ENCODE data around the gene ADRM1.

Gene ADRM1

DNA sequence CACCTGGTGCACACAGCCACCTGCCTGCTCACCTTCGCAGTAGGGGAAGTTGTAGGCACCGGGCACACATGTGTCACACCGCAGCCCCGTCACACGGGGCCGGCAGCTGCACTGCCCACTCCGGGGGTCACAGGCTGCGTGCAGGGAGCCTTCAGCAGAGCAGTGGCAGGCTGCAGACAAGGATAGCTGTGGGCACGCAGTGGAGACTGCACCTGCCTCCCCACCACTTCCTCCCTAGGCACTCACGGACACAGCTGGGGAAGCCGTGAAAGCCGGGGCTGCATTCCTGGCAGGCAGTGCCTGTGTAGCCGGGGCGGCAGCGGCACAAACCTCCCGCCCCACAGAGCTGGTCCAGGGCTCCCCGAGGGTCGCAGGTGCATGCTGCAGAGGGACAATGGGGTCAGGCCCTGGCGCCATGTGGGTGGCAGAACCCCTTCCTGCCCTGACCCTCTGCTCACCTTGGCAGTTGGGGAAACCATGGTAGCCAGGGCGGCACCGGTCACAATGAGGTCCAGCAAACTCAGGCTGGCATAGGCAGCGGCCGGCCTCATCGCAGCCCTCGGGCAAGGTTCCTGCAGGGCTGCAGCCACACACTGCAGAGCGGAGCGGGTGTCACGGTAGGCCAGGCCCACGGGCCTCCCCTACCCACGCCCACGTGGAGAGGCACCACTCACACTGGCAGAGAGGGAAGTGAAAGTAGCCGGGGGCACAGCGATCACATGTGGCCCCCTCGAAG is 34.9 kb downstream of the ADRM1 start:
- Histone ChIP-seq H3K27ac (ENCODE audit: low read depth in 2 of 2, low read length in 2 of 2) (peak overlapping the region; percentile 2 to 75), H3K9ac (ENCODE audit: low read depth in 1 of 2, low read length in 2 of 2) (no peak overlapping the region), H3K9me3 (ENCODE audit: control insufficient read depth in 2 of 2, low read length in 2 of 2) (no peaks in the 10 kb centered on the region), H3K36me3 (ENCODE audit: control insufficient read depth in 2 of 2, insufficient read depth in 2 of 2, low read length in 2 of 2) (peaks cover 0 to 4% of the 10 kb centered on the region in 2 donors), H3K4me1 (ENCODE audit: control insufficient read depth in 2 of 2, insufficient read depth in 2 of 2, low read length in 2 of 2) (peaks cover 0 to 8% of the 10 kb centered on the region in 2 donors), H3K27me3 (ENCODE audit: control insufficient read depth in 2 of 2, insufficient read depth in 2 of 2, low read length in 2 of 2) (no peaks in the 10 kb centered on the region), H3K4me3 (ENCODE audit: low read length in 2 of 2) (no peak overlapping the region)

DNA sequence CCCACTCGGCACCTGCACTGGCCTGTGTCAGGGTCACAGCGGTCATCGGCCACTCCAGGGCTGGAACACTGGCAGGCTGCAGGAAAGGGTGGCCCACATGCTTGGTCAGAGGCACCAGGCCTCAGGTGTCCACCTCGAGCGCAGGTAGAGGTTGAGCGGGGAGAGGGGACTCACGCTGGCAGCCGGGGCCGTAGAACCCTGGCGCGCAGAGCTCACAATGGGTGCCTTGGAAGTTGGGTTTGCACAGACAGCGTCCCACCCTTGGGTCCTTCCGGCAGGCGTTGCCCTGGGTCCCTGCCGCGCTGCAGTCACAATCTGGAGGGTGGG is 35.5 kb downstream of the ADRM1 start:
- Histone ChIP-seq H3K27ac (ENCODE audit: low read depth in 2 of 2, low read length in 2 of 2) (peak overlapping the region in 1 of 2 donors; percentile 67), H3K4me1 (ENCODE audit: control insufficient read depth in 2 of 2, insufficient read depth in 2 of 2, low read length in 2 of 2) (peaks cover 0 to 8% of the 10 kb centered on the region in 2 donors), H3K4me3 (ENCODE audit: low read length in 2 of 2) (no peak overlapping the region), H3K9ac (ENCODE audit: low read depth in 1 of 2, low read length in 2 of 2) (no peak overlapping the region), H3K27me3 (ENCODE audit: control insufficient read depth in 2 of 2, insufficient read depth in 2 of 2, low read length in 2 of 2) (no peaks in the 10 kb centered on the region), H3K36me3 (ENCODE audit: control insufficient read depth in 2 of 2, insufficient read depth in 2 of 2, low read length in 2 of 2) (peaks cover 0 to 4% of the 10 kb centered on the region in 2 donors), H3K9me3 (ENCODE audit: control insufficient read depth in 2 of 2, low read length in 2 of 2) (no peaks in the 10 kb centered on the region)

GRCh38 chr20:62339647-62340062 is 36.9 kb downstream of the ADRM1 start:
- Histone ChIP-seq H3K9ac (ENCODE audit: low read depth in 1 of 2, low read length in 2 of 2) (peak overlapping the region in 1 of 2 donors; percentile 38), H3K4me1 (ENCODE audit: control insufficient read depth in 2 of 2, insufficient read depth in 2 of 2, low read length in 2 of 2) (peaks cover 0 to 8% of the 10 kb centered on the region in 2 donors), H3K4me3 (ENCODE audit: low read length in 2 of 2) (peak overlapping the region in 1 of 2 donors; percentile 58), H3K27ac (ENCODE audit: low read depth in 2 of 2, low read length in 2 of 2) (peak overlapping the region in 1 of 2 donors; percentile 68), H3K9me3 (ENCODE audit: control insufficient read depth in 2 of 2, low read length in 2 of 2) (no peaks in the 10 kb centered on the region), H3K36me3 (ENCODE audit: control insufficient read depth in 2 of 2, insufficient read depth in 2 of 2, low read length in 2 of 2) (peaks cover 0 to 4% of the 10 kb centered on the region in 2 donors), H3K27me3 (ENCODE audit: control insufficient read depth in 2 of 2, insufficient read depth in 2 of 2, low read length in 2 of 2) (no peaks in the 10 kb centered on the region)

DNA sequence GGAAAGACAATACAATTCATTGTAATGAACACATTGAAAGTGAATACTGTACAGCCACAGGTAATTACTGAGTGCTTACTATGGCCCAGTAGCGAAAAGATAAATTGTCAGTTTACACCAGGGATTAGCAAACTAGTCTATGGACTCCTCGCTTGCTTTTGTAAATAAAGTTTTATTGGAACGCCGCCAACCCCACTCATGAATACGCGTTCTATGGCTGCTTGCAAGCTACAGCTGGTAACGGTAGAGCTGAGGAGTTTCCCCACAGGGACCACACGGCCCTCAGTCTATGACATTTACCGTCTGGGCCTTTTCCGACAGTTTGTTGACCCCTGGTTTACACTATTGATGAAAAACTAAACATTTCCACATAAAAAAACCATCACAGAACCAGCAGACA is 40.1 kb downstream of the ADRM1 start:
- Histone ChIP-seq H3K9me3 (ENCODE audit: control insufficient read depth in 2 of 2, low read length in 2 of 2) (no peaks in the 10 kb centered on the region), H3K27me3 (ENCODE audit: control insufficient read depth in 2 of 2, insufficient read depth in 2 of 2, low read length in 2 of 2) (no peaks in the 10 kb centered on the region), H3K4me1 (ENCODE audit: control insufficient read depth in 2 of 2, insufficient read depth in 2 of 2, low read length in 2 of 2) (no peaks in the 10 kb centered on the region), H3K36me3 (ENCODE audit: control insufficient read depth in 2 of 2, insufficient read depth in 2 of 2, low read length in 2 of 2) (peaks cover 0 to 2% of the 10 kb centered on the region in 2 donors), H3K27ac (ENCODE audit: low read depth in 2 of 2, low read length in 2 of 2) (no peak overlapping the region), H3K9ac (ENCODE audit: low read depth in 1 of 2, low read length in 2 of 2) (no peak overlapping the region), H3K4me3 (ENCODE audit: low read length in 2 of 2) (no peak overlapping the region)

DNA sequence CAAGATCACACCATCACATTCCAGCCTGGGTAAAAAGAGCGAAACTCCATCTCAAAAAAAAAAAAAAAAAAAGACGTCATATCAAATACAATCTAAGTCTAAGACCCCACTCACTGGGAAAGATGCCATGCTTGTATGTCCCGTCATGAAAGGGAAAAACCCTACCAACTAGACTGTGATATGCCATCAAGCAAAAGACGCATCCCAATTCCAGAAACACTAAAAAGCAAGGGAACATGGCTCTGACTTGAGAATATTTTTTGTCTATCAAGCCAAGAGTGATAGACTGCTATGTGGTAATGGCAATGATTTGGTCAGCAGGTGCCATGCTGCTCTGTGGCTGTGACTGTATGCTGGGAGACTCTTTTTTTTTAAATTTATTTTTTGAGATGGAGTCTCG is 41.3 kb downstream of the ADRM1 start:
- Histone ChIP-seq H3K27ac (ENCODE audit: low read depth in 2 of 2, low read length in 2 of 2) (no peak overlapping the region), H3K4me3 (ENCODE audit: low read length in 2 of 2) (no peak overlapping the region), H3K36me3 (ENCODE audit: control insufficient read depth in 2 of 2, insufficient read depth in 2 of 2, low read length in 2 of 2) (no peaks in the 10 kb centered on the region), H3K4me1 (ENCODE audit: control insufficient read depth in 2 of 2, insufficient read depth in 2 of 2, low read length in 2 of 2) (no peaks in the 10 kb centered on the region), H3K9ac (ENCODE audit: low read depth in 1 of 2, low read length in 2 of 2) (no peak overlapping the region), H3K27me3 (ENCODE audit: control insufficient read depth in 2 of 2, insufficient read depth in 2 of 2, low read length in 2 of 2) (no peaks in the 10 kb centered on the region), H3K9me3 (ENCODE audit: control insufficient read depth in 2 of 2, low read length in 2 of 2) (no peaks in the 10 kb centered on the region)

DNA sequence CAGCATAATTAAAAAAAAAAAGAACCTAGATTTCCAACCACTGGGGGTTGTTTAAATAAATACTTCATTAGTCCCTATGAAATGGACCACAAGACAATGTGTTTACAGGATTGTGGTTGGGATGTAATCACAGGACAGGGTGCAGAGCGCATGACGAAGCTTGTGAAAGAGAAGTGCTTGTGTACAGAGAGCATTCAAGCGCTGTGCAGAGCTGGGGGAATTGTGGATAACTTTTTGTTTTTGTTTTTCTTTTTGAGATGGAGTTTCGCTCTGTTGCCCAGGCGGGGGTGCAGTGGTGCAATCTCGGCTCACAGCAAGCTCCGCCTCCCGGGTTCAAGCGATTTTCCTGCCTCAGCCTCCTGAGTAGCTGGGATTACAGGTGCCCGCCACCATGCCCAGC is 42.0 kb downstream of the ADRM1 start:
- H3K4me1 ChIP-seq (ENCODE audit: control insufficient read depth in 2 of 2, insufficient read depth in 2 of 2, low read length in 2 of 2) = no peaks in the 10 kb centered on the region
- no peak overlapping the region for H3K9ac ChIP-seq (ENCODE audit: low read depth in 1 of 2, low read length in 2 of 2)
- H3K27me3 ChIP-seq (ENCODE audit: control insufficient read depth in 2 of 2, insufficient read depth in 2 of 2, low read length in 2 of 2) = no peaks in the 10 kb centered on the region
- H3K27ac ChIP-seq (ENCODE audit: low read depth in 2 of 2, low read length in 2 of 2) = no peak overlapping the region
- no peak overlapping the region for H3K4me3 ChIP-seq (ENCODE audit: low read length in 2 of 2)
- no peaks in the 10 kb centered on the region for H3K9me3 ChIP-seq (ENCODE audit: control insufficient read depth in 2 of 2, low read length in 2 of 2)
- no peaks in the 10 kb centered on the region for H3K36me3 ChIP-seq (ENCODE audit: control insufficient read depth in 2 of 2, insufficient read depth in 2 of 2, low read length in 2 of 2)

DNA sequence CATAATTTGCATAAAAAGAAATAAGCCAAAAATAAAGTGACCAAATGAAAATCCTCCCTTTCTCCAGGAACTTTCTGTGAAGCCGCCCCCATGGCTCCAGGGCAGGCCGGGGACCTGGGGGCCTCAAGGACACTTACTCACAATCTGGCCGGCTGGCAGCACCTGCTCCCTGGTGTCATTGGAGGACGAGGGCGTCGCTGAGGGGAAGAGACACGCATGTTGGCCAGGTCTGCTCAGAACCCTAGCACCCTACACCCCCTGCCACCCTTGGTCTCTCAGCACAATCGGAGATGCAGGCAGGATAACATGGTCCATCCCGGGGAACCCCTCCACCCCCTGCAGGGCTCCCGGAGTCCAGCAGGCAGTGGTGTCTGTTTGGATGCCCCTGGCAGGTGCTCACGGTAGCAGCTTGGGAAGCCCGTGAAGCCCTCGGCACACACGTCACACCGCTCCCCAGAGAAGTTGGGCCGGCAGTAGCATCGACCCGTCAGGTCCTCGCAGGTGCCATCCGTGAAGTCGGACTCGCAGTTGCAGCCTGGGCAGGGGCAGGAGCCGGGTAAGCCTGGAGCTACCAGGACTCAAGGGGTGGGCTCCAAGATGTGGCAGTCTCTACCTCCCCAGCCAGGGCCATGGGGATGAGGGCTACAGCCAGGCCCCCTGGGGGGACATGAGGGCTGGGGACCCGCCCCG is 43.0 kb downstream of the ADRM1 start:
- no peaks in the 10 kb centered on the region for H3K4me1 ChIP-seq (ENCODE audit: control insufficient read depth in 2 of 2, insufficient read depth in 2 of 2, low read length in 2 of 2)
- no peak overlapping the region for H3K4me3 ChIP-seq (ENCODE audit: low read length in 2 of 2)
- H3K36me3 ChIP-seq (ENCODE audit: control insufficient read depth in 2 of 2, insufficient read depth in 2 of 2, low read length in 2 of 2) = no peaks in the 10 kb centered on the region
- no peak overlapping the region for H3K27ac ChIP-seq (ENCODE audit: low read depth in 2 of 2, low read length in 2 of 2)
- H3K9ac ChIP-seq (ENCODE audit: low read depth in 1 of 2, low read length in 2 of 2) = no peak overlapping the region
- H3K27me3 ChIP-seq (ENCODE audit: control insufficient read depth in 2 of 2, insufficient read depth in 2 of 2, low read length in 2 of 2) = no peaks in the 10 kb centered on the region
- H3K9me3 ChIP-seq (ENCODE audit: control insufficient read depth in 2 of 2, low read length in 2 of 2) = no peaks in the 10 kb centered on the region

DNA sequence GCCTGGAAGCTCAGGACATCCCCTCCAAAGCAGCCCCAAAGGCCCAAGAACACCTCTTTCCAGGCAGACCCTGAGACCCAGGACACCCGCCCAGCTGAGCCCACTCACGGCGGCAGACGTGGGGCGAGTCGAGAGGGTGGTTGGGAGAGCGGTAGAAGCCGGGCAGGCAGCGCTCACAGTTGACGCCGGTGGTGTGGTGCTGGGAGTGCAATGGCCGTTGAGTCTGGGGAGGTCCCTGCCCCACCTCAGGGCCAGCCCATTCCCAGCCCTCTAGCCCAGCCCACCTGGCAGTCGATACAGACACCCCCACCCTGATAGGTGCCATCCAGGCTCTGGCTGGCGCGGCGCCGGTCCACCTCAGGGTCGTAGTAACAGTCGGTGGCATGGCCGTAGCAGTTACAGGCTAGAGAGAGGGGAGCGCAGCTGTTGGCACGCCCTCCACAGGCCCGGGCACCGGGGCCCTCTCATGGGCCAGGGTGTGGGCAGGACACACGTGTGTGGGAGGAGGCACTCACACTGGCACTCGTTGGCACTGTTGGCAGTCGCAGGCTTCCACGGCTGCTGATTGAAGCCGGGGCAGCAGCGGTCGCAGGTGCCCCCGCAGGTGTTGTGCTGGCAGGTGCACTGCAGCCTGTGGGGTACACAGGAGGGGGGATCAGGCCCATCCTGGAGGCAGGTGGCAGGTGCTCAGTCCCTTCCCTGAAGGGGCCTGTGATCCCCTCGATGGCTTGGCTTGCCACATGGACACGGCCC is 43.8 kb downstream of the ADRM1 start:
- H3K27me3 ChIP-seq (ENCODE audit: control insufficient read depth in 2 of 2, insufficient read depth in 2 of 2, low read length in 2 of 2) = no peaks in the 10 kb centered on the region
- H3K9ac ChIP-seq (ENCODE audit: low read depth in 1 of 2, low read length in 2 of 2) = no peak overlapping the region
- no peaks in the 10 kb centered on the region for H3K9me3 ChIP-seq (ENCODE audit: control insufficient read depth in 2 of 2, low read length in 2 of 2)
- H3K36me3 ChIP-seq (ENCODE audit: control insufficient read depth in 2 of 2, insufficient read depth in 2 of 2, low read length in 2 of 2) = no peaks in the 10 kb centered on the region
- no peak overlapping the region for H3K4me3 ChIP-seq (ENCODE audit: low read length in 2 of 2)
- H3K27ac ChIP-seq (ENCODE audit: low read depth in 2 of 2, low read length in 2 of 2) = no peak overlapping the region
- no peaks in the 10 kb centered on the region for H3K4me1 ChIP-seq (ENCODE audit: control insufficient read depth in 2 of 2, insufficient read depth in 2 of 2, low read length in 2 of 2)

DNA sequence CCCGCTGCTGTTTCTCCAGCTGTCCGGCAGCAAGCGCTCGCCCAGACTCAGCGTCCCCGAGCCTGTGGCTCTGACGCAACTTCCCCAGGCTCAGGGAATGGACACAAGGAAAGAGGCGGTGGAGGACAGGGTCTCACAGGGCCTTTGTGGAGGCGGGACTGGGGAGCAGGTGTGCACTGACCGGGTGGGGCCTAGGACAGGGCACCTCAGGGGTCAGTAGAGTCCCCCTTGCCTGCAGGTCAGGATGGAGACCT is 44.3 kb downstream of the ADRM1 start:
- no peaks in the 10 kb centered on the region for H3K27me3 ChIP-seq (ENCODE audit: control insufficient read depth in 2 of 2, insufficient read depth in 2 of 2, low read length in 2 of 2)
- no peak overlapping the region for H3K4me3 ChIP-seq (ENCODE audit: low read length in 2 of 2)
- no peak overlapping the region for H3K27ac ChIP-seq (ENCODE audit: low read depth in 2 of 2, low read length in 2 of 2)
- H3K36me3 ChIP-seq (ENCODE audit: control insufficient read depth in 2 of 2, insufficient read depth in 2 of 2, low read length in 2 of 2) = no peaks in the 10 kb centered on the region
- no peaks in the 10 kb centered on the region for H3K9me3 ChIP-seq (ENCODE audit: control insufficient read depth in 2 of 2, low read length in 2 of 2)
- no peak overlapping the region for H3K9ac ChIP-seq (ENCODE audit: low read depth in 1 of 2, low read length in 2 of 2)
- no peaks in the 10 kb centered on the region for H3K4me1 ChIP-seq (ENCODE audit: control insufficient read depth in 2 of 2, insufficient read depth in 2 of 2, low read length in 2 of 2)

DNA sequence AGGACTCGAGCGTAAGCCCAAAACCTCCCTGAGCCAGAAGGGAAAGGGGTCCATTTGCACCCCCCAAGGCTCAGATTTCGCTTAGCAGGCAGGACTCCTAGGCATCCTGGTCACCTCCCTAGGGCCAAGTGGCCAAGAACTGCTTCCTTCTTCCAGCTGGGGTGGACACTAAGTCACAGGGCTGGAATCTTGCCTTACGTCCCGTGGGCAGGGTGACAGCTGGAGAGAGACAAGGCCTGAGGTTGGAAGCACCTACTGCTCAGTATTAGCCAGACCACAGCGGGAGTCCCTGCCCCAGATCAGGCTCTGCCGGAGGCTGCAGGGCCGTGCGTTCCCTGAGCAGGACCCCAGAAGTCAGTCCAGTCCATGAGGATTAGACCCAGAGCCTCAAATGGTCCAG is 44.6 kb downstream of the ADRM1 start:
- Histone ChIP-seq H3K4me1 (ENCODE audit: control insufficient read depth in 2 of 2, insufficient read depth in 2 of 2, low read length in 2 of 2) (no peaks in the 10 kb centered on the region), H3K27me3 (ENCODE audit: control insufficient read depth in 2 of 2, insufficient read depth in 2 of 2, low read length in 2 of 2) (no peaks in the 10 kb centered on the region), H3K36me3 (ENCODE audit: control insufficient read depth in 2 of 2, insufficient read depth in 2 of 2, low read length in 2 of 2) (no peaks in the 10 kb centered on the region), H3K27ac (ENCODE audit: low read depth in 2 of 2, low read length in 2 of 2) (no peak overlapping the region), H3K9ac (ENCODE audit: low read depth in 1 of 2, low read length in 2 of 2) (no peak overlapping the region), H3K9me3 (ENCODE audit: control insufficient read depth in 2 of 2, low read length in 2 of 2) (no peaks in the 10 kb centered on the region), H3K4me3 (ENCODE audit: low read length in 2 of 2) (no peak overlapping the region)

Measured in mucosa of rectum (tissue), 2 donors.